GM19463 (cell line): ENCODE measurements around the gene RANBP2.
A peak's percentile ranks its signal among the peaks of the same experiment; 100 is the strongest.
"Not testable (repeated sequence)": the region's sequence is repeated elsewhere in the genome, so short reads cannot be mapped to it uniquely, and the experiment has no call there.

Experiments
- ATAC-seq: cut with Tn5 transposase; IDR thresholded peaks from one replicate; pipeline ENCODE4 v1.9.1; 2021; ENCODE audit warnings: mild to moderate bottlenecking, moderate library complexity; ENCODE audit not compliant: unreplicated experiment

Gene RANBP2

DNA sequence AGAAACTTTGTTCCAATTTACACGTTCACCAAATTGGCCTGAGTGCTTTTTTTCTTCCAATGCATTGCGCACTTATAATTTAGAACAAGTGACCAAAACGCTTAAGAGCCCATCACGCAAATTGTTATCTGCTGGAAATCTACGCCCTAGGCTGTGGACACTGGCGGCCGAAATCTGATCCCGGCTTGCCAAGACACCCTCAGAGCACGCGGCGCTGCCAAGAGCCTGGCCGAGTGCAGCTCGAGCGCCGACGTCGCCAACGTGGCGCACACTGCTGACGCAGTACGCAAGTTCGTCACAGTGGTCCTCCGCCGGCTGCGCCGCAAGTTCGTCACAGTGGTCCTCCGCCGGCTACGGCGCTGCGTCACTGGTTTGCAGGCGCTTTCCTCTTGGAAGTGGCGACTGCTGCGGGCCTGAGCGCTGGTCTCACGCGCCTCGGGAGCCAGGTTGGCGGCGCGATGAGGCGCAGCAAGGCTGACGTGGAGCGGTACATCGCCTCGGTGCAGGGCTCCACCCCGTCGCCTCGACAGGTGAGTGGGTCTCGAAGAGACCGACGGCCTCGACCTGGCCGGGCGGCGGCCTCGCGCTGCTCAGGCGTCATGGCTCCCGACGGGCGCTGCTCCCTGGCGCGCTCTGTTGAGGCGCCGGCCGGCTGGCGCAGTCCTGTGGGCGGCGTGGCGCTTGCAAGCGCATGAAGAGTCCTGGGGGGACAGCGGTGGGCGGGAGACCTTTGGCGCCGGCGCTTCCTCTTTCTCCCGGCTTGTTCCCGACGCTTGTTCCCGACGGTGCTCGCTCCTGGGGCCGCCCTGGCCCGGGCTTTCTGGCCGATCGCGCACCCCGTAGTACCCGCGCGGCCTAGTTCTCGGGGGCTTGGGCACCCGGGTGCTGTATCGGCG is at the start of gene RANBP2:
TSS of gene RANBP2 (plus strand) at position 334 of the 896 bp plus-strand sequence. CDS start at position 459, 125 bp downstream.
- peak; percentile 96 for ATAC-seq

DNA sequence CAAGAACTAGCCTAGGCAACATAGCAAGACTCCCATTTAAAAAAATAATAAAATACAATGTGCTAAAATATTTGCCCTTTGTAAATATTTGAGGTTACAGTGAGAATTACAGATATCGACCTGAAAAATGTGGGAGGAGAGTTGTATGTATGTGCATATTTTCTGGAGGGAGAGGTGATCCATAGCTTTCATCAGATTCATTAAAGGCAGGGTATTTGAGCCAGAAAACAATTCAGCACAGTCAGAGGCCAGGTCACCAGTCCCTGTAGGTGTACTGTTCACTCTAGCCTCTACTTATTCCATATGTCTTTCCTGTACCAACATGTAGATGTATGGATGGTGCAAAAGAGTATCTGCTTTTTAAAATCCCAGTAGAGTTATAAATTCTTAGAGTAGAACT is 49.0 kb upstream of the RANBP2 start:
- not testable (repeated sequence) for ATAC-seq

DNA sequence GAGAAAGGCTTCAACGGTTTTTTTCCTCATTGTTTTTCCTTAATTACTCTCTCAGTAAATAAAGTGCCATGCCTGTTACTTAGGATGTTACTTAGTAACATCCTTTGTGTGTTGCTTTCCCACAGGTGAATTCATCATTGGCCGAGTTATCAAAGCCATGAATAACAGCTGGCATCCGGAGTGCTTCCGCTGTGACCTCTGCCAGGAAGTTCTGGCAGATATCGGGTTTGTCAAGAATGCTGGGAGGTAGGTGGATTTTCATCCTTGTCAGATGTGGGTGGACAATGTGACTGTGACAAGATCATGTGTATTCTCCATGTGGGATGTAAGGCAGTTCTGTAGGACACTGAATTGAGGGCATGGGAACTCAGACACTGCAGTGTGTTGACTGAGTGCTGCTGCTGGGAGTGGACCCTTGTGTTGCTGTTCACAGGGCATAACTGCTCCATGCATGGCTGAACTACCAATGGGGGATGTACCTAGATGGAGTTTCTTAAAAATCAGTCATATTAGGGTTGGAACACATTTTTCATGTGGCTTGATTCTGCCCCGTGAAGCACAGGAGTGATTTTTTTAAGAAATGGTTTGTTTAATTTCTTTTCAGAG is 47.0 kb upstream of the RANBP2 start:
- not testable (repeated sequence) for ATAC-seq

DNA sequence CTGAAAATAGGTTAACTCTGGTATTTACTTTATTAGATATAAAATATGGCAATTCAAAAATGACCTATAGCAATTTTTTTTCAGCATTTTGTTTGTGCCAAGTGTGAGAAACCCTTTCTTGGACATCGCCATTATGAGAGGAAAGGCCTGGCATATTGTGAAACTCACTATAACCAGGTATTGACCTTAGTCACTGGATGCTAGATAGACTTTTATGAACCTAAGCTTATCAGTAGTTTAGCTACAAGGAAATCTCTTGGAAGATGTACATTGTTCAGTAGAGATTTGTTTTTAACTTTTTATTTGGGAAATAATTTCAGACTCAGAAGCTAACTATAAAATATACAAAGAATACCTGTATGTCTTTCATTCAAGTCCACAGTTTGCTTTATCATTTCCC is 42.8 kb upstream of the RANBP2 start:
- ATAC-seq = not testable (repeated sequence)

DNA sequence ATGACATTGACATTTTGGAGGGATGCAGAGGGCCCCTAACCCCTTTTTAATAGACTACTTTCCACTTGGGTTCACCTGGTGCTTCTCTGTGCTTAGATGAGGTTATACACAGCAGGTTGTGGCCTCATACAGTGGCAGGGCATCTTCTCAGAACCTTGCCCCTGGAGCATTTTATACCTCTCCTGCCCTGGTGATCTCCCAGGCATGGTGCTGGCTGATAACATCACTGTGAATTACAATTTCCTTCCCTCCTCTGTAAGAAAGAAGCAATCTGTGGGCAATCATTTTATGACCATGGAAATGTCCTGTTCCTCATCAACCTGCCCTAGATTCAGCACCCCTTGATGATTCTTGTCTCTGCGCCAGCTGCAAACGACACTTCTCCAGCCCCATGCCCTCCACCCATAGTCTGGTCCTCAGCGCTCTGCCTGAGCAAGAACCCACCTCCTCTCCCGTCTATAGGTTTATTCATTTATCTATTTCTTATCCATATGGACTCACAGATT is 42.0 kb upstream of the RANBP2 start:
- not testable (repeated sequence) for ATAC-seq

DNA sequence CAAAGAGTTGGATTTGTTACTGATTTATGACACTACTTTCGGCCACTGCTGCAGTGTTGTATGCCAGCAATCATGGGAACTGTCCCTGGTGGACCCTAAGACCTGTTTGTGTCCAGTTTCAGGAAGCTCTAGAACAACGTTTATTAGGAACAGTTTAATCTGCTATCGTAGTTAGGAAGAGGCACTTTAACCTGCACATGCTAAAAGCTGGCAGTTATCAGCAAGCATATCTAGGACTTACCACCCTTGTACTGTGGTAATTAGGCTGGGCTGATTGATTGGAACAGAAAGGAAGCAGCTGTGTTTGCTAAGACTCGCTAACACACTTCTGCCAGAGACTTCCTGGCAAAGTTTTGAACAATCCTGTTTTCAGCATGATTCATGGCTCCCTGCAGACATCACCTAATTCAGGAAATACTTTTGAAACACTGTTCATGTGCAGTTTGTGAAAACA is 41.1 kb upstream of the RANBP2 start:
- ATAC-seq = not testable (repeated sequence)

DNA sequence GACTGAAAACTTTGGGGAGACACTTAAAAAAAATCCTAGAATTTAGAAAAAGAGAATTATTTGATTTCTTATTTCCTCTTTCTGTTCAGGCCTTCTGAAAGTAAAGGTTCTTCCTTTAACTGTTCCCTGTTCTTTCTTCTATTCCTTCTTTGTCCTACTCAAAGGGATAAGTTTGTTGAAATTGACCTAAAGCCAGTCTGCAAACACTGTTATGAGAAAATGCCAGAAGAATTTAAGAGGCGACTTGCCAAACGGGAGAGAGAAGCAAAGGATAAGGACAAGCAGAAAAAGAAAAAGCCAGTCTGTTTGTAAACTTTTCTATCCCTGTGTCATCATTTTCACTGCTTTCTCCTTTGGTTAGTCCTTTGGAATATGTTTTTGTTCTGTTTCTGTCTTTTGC is 38.5 kb upstream of the RANBP2 start:
- not testable (repeated sequence) for ATAC-seq

DNA sequence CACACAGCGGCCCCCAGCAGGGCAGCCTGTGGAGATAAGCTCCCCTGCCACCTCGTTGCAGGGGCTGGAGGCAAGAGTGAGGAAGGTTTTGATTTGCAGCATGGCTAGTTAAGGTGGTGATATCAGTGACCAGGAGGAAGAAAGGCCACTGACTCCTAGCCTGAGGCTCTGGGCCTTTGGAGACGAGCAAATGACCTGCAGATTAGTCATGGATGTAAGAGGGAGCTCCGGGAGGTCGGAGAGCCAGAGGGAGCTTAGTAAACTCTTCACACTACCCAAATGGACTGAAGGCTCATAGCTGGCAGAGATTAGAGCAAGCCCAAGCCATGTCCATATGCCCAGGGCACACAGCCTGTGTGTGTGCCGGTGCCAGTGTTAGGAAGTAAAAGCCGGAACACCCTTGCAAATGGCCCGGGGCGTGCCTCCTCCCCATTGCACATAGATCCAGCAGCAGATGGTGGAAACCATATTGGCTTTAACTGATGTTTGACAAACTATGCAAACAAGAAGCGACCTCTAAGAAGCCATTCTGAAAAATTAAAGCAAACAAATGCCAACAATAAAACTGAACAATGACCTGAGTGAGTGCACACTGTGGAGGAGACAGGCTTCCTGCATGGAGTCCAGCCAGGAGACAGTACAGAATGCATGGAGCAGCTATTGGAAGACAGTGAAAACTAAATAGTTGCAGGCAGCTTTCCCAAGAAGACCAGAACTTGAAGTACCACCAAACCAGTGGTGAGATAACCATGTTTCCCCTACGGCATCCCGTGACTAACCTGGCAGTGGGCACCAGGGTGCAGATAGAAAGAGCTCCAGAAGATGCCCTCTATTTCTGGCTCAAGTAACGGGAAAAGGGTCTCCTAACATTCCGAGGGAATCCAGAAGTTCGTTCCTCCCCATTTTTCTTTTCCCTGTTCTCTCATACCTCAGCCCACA is 30.2 kb upstream of the RANBP2 start:
- not testable (repeated sequence) for ATAC-seq

DNA sequence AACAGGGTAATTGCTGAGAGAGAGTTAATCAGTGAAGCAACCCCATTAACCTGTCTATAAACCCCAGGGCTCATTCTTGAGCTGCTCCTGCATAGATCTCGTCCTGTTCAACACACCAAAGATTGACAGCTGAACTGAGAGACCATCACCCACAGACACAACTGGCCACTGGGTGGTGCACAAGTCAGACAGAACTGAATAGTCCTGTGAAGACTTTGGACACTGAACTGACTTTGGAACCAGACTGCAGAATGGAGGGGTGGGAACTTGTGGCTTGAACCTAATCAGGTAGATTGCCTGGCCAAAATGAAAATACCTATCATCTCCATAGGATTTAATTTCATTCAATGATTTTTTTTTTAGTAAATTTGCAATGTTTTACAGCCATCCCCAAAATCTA is 29.3 kb upstream of the RANBP2 start:
- ATAC-seq = peak; percentile 95

DNA sequence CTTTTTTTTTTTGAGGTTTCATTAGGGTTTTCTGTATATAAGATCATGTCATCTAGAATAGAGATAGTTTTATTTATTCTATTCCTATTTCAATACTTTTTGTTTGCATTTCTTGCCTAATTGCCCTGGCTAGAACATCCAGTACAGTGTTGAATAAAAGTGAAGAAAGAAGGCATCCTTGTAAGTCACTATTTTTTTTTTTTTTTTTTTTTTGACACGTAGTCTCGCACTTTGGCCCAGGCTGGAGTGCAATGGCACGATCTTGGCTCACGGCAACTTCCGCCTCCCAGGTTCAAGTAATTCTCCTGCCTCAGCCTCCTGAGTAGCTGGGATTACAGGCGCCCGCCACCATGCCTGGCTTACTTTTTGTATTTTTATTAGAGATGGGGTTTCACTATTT is 27.8 kb upstream of the RANBP2 start:
- ATAC-seq = no peak

DNA sequence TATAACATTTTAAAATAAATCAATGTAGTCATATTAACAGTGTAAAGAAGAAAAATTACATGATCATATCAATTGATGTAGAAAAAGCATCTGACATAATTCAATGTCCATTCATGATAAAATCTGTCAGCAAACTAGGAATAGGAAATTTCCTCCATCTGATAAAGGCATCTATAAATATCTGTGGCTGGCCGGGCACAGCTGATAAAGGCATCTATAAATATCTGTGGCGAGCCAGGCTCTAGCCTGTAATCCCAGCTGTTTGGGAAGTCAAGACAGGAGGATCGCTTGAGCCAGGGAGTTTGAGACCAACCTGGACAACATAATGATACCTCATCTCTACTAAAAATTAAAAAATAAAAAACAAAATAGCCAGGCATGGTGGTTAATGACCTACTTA is 18.1 kb upstream of the RANBP2 start:
- ATAC-seq = no peak

DNA sequence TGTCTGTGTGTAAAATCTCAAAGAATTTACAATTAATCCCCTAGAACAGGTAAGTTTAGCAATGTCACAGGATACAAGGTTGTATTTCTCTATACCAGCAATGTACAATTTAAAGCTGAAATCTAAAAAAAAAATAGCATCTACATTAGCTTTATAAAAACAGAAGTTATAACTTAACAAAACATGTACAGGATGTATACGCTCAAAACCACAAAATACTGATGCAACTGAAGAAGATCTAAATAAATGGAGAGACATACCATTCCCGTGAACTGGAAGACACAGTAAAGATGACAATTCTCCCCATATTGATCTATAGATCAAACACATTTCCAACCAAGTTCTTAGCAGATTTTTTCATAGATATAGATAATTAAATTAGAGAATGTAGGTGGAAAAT is 17.5 kb upstream of the RANBP2 start:
- ATAC-seq = no peak

DNA sequence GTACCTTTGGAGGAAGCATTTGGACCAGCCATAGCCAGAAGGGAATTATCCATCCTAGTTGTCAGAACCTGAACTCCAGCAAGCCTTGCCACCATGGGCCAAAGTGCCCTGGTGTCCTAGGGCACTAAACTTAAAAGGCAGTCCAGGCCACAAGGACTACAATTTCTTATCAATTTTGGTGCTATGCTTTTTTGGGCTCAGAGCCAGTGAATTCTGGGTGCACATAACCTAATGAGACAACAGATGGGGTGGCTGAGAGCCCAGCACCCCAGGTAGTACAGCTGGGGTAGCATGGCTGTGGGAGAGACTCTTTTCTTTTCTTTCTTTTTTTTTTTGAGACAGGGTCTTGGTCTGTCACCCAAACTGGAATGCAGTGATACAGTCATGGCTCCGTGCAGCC is 14.4 kb upstream of the RANBP2 start:
- no peak for ATAC-seq

DNA sequence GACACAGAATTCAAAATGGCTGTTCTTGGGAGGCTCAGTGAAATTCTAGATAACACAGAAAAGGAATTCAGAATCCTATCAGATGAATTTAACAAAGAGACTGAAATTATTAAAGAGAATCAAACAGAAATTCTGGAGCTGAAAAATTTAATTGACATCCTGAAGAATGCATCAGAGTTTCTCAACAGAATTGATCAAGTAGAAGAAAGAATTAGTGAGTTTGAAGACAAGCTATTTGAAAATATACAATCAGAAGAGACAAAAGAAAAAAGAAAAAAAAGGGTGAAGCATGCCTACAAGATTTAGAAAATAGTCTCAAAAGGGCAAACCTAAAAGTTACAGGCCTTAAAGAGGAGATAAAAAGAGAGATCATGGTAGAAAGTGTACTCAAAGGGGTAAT is 12.0 kb upstream of the RANBP2 start:
- ATAC-seq = no peak

DNA sequence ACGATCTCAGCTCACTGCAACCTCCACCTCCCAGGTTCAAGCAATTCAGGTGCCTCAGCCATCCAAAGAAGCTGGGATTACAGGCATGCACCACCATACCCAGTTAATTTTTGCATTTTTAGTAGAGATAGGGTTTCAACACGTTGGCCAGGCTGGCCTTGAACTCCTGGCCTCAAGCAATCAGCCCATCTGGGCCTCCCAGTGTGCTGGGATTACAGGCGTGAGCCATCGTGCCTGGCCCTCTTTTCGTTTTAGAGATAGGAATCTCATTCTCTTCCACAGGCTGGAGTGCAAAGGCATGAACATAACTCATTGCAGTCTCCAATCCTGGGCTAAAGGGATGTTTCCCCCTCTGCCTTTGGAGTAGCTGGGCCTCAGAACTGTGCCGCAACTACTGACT is 2.3 kb upstream of the RANBP2 start:
- not testable (repeated sequence) for ATAC-seq

DNA sequence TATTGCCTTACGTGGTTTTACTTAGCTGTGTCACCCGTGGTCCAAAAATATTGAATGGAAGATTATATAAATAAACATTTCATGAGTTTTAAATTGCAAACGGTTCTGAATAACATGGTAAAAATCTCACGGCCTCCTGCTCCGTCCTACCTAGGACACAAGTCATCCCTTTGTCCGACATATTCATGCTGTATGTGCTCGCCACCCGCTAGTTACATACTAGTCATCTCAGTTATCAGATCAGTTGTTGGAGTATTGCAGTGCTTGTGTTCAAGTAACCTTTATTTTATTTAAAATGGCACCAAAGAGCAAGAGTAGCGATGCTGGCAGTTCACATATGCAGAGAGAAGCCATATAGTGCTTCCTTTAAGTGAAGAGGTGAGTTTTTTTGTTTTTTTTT is 6.8 kb downstream of the RANBP2 start:
- not testable (repeated sequence) for ATAC-seq

DNA sequence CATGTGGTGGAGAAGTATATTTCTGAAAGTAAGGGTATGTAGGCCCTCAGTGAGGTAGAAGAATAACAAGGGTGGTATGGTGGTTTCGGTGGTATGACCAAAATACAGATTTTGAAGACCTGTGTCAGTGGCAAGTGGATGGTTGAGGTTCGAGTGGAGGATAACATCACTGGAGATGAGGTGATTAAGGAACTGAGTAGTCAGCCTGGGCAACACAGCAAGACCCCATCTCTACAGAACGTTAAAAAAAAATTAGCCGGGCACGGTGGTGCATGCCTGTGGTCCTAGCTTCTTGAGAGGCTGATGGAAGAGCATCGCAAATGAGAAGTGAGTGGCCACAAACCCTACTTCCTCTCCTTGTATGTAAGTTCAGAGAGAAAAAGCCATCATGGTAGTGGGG is 15.4 kb downstream of the RANBP2 start:
- not testable (repeated sequence) for ATAC-seq

DNA sequence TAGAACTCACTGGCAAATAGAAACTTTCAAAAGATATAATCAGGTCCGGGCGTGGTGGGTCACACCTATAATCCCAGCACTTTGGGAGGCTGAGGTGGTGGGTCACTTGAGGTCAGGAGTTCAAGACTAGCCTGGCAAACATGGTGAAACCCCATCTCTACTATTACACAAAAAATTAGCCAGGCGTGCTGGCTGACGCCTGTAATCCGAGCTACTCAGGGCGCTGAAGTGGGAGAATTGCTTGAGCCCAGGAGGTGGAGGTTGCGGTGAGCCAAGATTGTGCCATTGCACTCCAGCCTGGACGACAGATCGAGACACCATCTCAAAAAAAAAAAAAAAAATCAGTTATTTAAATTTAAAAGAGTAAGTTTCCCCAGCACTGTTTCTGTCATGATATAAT is 38.7 kb downstream of the RANBP2 start:
- ATAC-seq = not testable (repeated sequence)

DNA sequence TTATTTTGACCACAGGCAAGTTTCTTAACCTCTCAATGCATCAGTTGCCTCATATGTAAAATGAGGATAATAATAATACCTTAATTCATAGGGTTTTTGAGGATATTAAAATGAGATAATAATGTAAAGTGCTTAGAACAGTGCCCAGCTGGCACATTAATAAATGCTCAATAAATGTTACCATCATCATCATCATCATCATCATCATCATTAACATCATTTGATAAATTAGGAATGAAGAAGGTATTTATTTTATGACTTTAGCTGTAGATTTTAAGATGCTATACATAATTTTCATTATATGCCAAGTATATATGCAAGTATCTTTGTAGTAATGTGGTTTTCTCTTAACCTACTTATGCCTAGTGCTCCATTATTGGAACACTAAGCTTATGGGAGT is 43.3 kb downstream of the RANBP2 start:
- ATAC-seq = not testable (repeated sequence)

DNA sequence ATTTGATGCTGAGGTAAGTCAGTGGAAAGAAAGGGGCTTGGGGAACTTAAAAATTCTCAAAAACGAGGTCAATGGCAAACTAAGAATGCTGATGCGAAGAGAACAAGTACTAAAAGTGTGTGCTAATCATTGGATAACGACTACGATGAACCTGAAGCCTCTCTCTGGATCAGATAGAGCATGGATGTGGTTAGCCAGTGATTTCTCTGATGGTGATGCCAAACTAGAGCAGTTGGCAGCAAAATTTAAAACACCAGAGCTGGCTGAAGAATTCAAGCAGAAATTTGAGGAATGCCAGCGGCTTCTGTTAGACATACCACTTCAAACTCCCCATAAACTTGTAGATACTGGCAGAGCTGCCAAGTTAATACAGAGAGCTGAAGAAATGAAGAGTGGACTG is 47.4 kb downstream of the RANBP2 start:
- ATAC-seq = not testable (repeated sequence)

DNA sequence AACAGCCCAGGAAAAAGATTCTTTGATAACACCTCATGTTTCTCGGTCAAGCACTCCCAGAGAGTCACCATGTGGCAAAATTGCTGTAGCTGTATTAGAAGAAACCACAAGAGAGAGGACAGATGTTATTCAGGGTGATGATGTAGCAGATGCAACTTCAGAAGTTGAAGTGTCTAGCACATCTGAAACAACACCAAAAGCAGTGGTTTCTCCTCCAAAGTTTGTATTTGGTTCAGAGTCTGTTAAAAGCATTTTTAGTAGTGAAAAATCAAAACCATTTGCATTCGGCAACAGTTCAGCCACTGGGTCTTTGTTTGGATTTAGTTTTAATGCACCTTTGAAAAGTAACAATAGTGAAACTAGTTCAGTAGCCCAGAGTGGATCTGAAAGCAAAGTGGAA is 48.6 kb downstream of the RANBP2 start:
- not testable (repeated sequence) for ATAC-seq
